ENCODE data around the gene GFER. TPM values are rescaled to one million over a fixed set of nuclear protein-coding genes. Genes with fewer than 3 reads are reported as not detected.

The GFER gene
- total RNA-seq, 1 donor from 2014 or later = 19.7 TPM

- H3K9me3 Mint-ChIP-seq (ENCODE audit: low read depth) = no peaks in the 10 kb centered on the region
- no peak for DNase-seq (ENCODE audit: low spot score)
- H3K4me1 Mint-ChIP-seq (ENCODE audit: low read depth) = peaks cover 25% of the 10 kb centered on the region
- peak overlapping the region; percentile 41 for H3K27ac Mint-ChIP-seq (ENCODE audit: unreplicated experiment)
- peak overlapping the region; percentile 71 for H3K4me3 Mint-ChIP-seq (ENCODE audit: unreplicated experiment)
- no peaks in the 10 kb centered on the region for H3K36me3 Mint-ChIP-seq (ENCODE audit: low read depth)
- TF ChIP-seq CTCF (IDR thresholded peaks at IDR 0.05) = no peak
- peaks cover 13% of the 10 kb centered on the region for H3K27me3 Mint-ChIP-seq (ENCODE audit: low read depth)
These were observed 38.7 kb downstream of the GFER start for GRCh38 chr16:2022723-2023091.

GRCh38 chr16:2023092-2024031 is 39.4 kb downstream of the GFER start:
- no peaks in the 10 kb centered on the region for H3K36me3 Mint-ChIP-seq (ENCODE audit: low read depth)
- peak overlapping the region; percentile 71 for H3K4me3 Mint-ChIP-seq (ENCODE audit: unreplicated experiment)
- DNase-seq (ENCODE audit: low spot score) = no peak
- peaks cover 31% of the 10 kb centered on the region for H3K4me1 Mint-ChIP-seq (ENCODE audit: low read depth)
- H3K27me3 Mint-ChIP-seq (ENCODE audit: low read depth) = peaks cover 13% of the 10 kb centered on the region
- peak; percentile 98 for TF ChIP-seq CTCF (IDR thresholded peaks at IDR 0.05)
- no peaks in the 10 kb centered on the region for H3K9me3 Mint-ChIP-seq (ENCODE audit: low read depth)
- peak overlapping the region; percentile 45 for H3K27ac Mint-ChIP-seq (ENCODE audit: unreplicated experiment)

- H3K4me1 Mint-ChIP-seq (ENCODE audit: low read depth) = peaks cover 37% of the 10 kb centered on the region
- no peaks in the 10 kb centered on the region for H3K36me3 Mint-ChIP-seq (ENCODE audit: low read depth)
- no peak overlapping the region for H3K4me3 Mint-ChIP-seq (ENCODE audit: unreplicated experiment)
- DNase-seq (ENCODE audit: low spot score) = no peak
- no peak for TF ChIP-seq CTCF (IDR thresholded peaks at IDR 0.05)
- H3K9me3 Mint-ChIP-seq (ENCODE audit: low read depth) = no peaks in the 10 kb centered on the region
- H3K27me3 Mint-ChIP-seq (ENCODE audit: low read depth) = peaks cover 10% of the 10 kb centered on the region
- H3K27ac Mint-ChIP-seq (ENCODE audit: unreplicated experiment) = peak overlapping the region; percentile 17
These were observed 40.0 kb downstream of the GFER start for GRCh38 chr16:2024032-2024420.

- Mint-ChIP-seq H3K4me1 (ENCODE audit: low read depth) (peaks cover 37% of the 10 kb centered on the region), H3K9me3 (ENCODE audit: low read depth) (no peaks in the 10 kb centered on the region), H3K27ac (ENCODE audit: unreplicated experiment) (no peak overlapping the region), H3K36me3 (ENCODE audit: low read depth) (no peaks in the 10 kb centered on the region), H3K4me3 (ENCODE audit: unreplicated experiment) (no peak overlapping the region), H3K27me3 (ENCODE audit: low read depth) (peaks cover 9% of the 10 kb centered on the region)
- TF ChIP-seq CTCF (IDR thresholded peaks at IDR 0.05) = no peak
- no peak for DNase-seq (ENCODE audit: low spot score)
These were observed 41.3 kb downstream of the GFER start for GRCh38 chr16:2025251-2025650.

- Mint-ChIP-seq H3K4me1 (ENCODE audit: low read depth) (peaks cover 38% of the 10 kb centered on the region), H3K36me3 (ENCODE audit: low read depth) (no peaks in the 10 kb centered on the region), H3K27me3 (ENCODE audit: low read depth) (peaks cover 4% of the 10 kb centered on the region), H3K9me3 (ENCODE audit: low read depth) (no peaks in the 10 kb centered on the region), H3K27ac (ENCODE audit: unreplicated experiment) (no peak overlapping the region), H3K4me3 (ENCODE audit: unreplicated experiment) (peak overlapping the region; percentile 28)
- DNase-seq (ENCODE audit: low spot score) = no peak
- TF ChIP-seq CTCF (IDR thresholded peaks at IDR 0.05) = no peak
These were observed 42.0 kb downstream of the GFER start for GRCh38 chr16:2025878-2026460.
